H1 (cell line): ENCODE measurements around the gene NELFCD. TPM values are rescaled to one million over a fixed set of nuclear protein-coding genes. Genes with fewer than 3 reads are reported as not detected.

ENCODE experiments used
- CTCF ChIA-PET: fragments of 300-600 bp; sonication (Branson Sonifier 250); formaldehyde crosslinking; loops from one replicate; lab custom pipeline; 2021; ENCODE audit not compliant: partially characterized antibody; lab: Charles Lee
- POLR2A ChIA-PET: fragments of 300-600 bp; sonication (Branson Sonifier 250); formaldehyde crosslinking; loops from one replicate; lab custom pipeline; 2021; ENCODE audit warnings: inconsistent platforms; ENCODE audit not compliant: partially characterized antibody; lab: Charles Lee
- DNase-seq, 2 experiments: peaks; one replicate each; pipeline versions ENCODE4 v3.0.0 to v3.0.0-alpha.2; 2010 to 2022; ENCODE audit warnings: low spot score in 2 of 2, low read depth in 1 of 2, mixed read lengths in 1 of 2
- FAIRE-seq: peaks from 2 replicates; lab custom pipeline; 2011; peaks lifted over from hg19 to GRCh38; lab: Jason Lieb, UNC
- H2AFZ ChIP-seq: 2 replicates; pipeline ENCODE4 v1.8.1; 2012; ENCODE audit warnings: low read length, inconsistent platforms
- H2AK5ac ChIP-seq: 2 replicates; pipeline ENCODE4 v1.6.1; 2013; ENCODE audit warnings: low read depth, low read length
- H2BK120ac ChIP-seq: replicated peaks from 2 replicates; pipeline ENCODE3; 2013; ENCODE audit warnings: low read depth, low read length, inconsistent platforms
- H2BK12ac ChIP-seq: 2 replicates; pipeline ENCODE4 v1.6.1; 2013; ENCODE audit warnings: low read depth, low read length
- H2BK15ac ChIP-seq: 2 replicates; pipeline ENCODE4 v1.6.1; 2013; ENCODE audit warnings: low read length
- H2BK20ac ChIP-seq: 2 replicates; pipeline ENCODE4 v1.6.1; 2013; ENCODE audit warnings: low read length
- H2BK5ac ChIP-seq: 2 replicates; pipeline ENCODE4 v1.6.1; 2013; ENCODE audit warnings: low read depth, low read length
- H3K14ac ChIP-seq: 2 replicates; pipeline ENCODE4 v1.6.1; 2013; ENCODE audit warnings: inconsistent platforms; ENCODE audit not compliant: insufficient read length
- H3K18ac ChIP-seq: 2 replicates; pipeline ENCODE4 v1.6.1; 2013; ENCODE audit warnings: low read length; ENCODE audit errors: extremely low read depth
- H3K23ac ChIP-seq: 2 replicates; pipeline ENCODE4 v1.6.1; 2013; ENCODE audit warnings: inconsistent platforms; ENCODE audit not compliant: insufficient read length
- H3K23me2 ChIP-seq: 2 replicates; pipeline ENCODE4 v1.6.1; 2013; ENCODE audit warnings: low read depth, low read length
- H3K27ac ChIP-seq: 2 replicates; pipeline ENCODE4 v1.6.1; 2011; ENCODE audit warnings: low read depth, low read length, inconsistent platforms
- H3K27me3 ChIP-seq, 4 experiments: replicated peaks in 1 of 4; 1 replicate in 1 of 4; 2 replicates in 3 of 4; pipeline versions ENCODE4 v1.6.1 to v1.8.1; 2011 to 2013; ENCODE audit warnings: low read length in 3 of 4, mild to moderate bottlenecking in 3 of 4, inconsistent platforms in 2 of 4, mixed read lengths in 2 of 4, moderate library complexity in 1 of 4; ENCODE audit not compliant: control insufficient read depth in 3 of 4, insufficient read depth in 3 of 4; ENCODE audit errors: extremely low read depth in 1 of 4
- H3K36me3 ChIP-seq, 4 experiments: 2 replicates each; pipeline versions ENCODE4 v1.6.1 to v1.8.1; 2011 to 2013; ENCODE audit warnings: mild to moderate bottlenecking in 4 of 4, low read length in 3 of 4, moderate library complexity in 2 of 4, control low read depth in 1 of 4, inconsistent platforms in 1 of 4; ENCODE audit not compliant: insufficient read depth in 4 of 4, control insufficient read depth in 2 of 4
- H3K4ac ChIP-seq: replicated peaks from 2 replicates; pipeline ENCODE3; 2013; ENCODE audit warnings: low read length, low read depth, mixed read lengths, inconsistent platforms; ENCODE audit not compliant: insufficient read length
- H3K4me1 ChIP-seq, 4 experiments: replicated peaks in 1 of 4; 1 replicate in 1 of 4; 2 replicates in 3 of 4; pipeline versions ENCODE4 v1.6.1 to v1.8.1; 2011 to 2013; ENCODE audit warnings: low read length in 3 of 4, inconsistent platforms in 2 of 4, mixed read lengths in 1 of 4; ENCODE audit not compliant: insufficient read depth in 4 of 4, control insufficient read depth in 3 of 4
- H3K4me2 ChIP-seq, 2 experiments: 2 replicates each; pipeline versions ENCODE4 v1.6.1 to v1.8.1; 2011 to 2013; ENCODE audit warnings: low read depth in 2 of 2, low read length in 2 of 2, control low read depth in 1 of 2, inconsistent platforms in 1 of 2, mild to moderate bottlenecking in 1 of 2; ENCODE audit not compliant: insufficient read depth in 1 of 2
- H3K4me3 ChIP-seq, 4 experiments: fragments of 200-600, 300-600 bp in 1 of 4; sonication (generic), shearing (Covaris generic), sonication (Bioruptor Twin) in 1 of 4; 2 replicates each; pipeline versions ENCODE4 v1.5.1 to v1.8.1; 2011 to 2016; ENCODE audit warnings: low read length in 4 of 4, low read depth in 3 of 4, control low read depth in 2 of 4, inconsistent platforms in 2 of 4, mild to moderate bottlenecking in 2 of 4, mixed read lengths in 1 of 4, moderate library complexity in 1 of 4; ENCODE audit not compliant: insufficient read depth in 2 of 4; ENCODE audit errors: extremely low read depth in 1 of 4
- H3K56ac ChIP-seq: replicated peaks from 2 replicates; pipeline ENCODE3; 2013; ENCODE audit warnings: low read depth, mild to moderate bottlenecking, mixed read lengths, low read length, inconsistent platforms; ENCODE audit not compliant: insufficient read length
- H3K79me1 ChIP-seq: 2 replicates; pipeline ENCODE4 v1.6.1; 2013; ENCODE audit warnings: low read depth, low read length, control low read depth
- H3K79me2 ChIP-seq, 2 experiments: 2 replicates each; pipeline versions ENCODE4 v1.6.1 to v1.8.1; 2012 to 2013; ENCODE audit warnings: low read length in 2 of 2, mild to moderate bottlenecking in 2 of 2, inconsistent platforms in 1 of 2; ENCODE audit not compliant: insufficient read depth in 2 of 2, control insufficient read depth in 1 of 2
- H3K9ac ChIP-seq, 4 experiments: replicated peaks in 1 of 4; 1 replicate in 1 of 4; 2 replicates in 3 of 4; pipeline versions ENCODE4 v1.6.1 to v1.8.1; 2011 to 2013; ENCODE audit warnings: low read depth in 3 of 4, low read length in 3 of 4, control low read depth in 2 of 4, mild to moderate bottlenecking in 2 of 4, moderate library complexity in 2 of 4, inconsistent platforms in 1 of 4; ENCODE audit errors: extremely low read depth in 1 of 4
- H3K9me3 ChIP-seq, 2 experiments: 2 replicates each; pipeline versions ENCODE4 v1.6.1 to v1.8.1; 2012 to 2013; ENCODE audit warnings: mild to moderate bottlenecking in 2 of 2, moderate library complexity in 2 of 2, control low read depth in 1 of 2, inconsistent platforms in 1 of 2, low read depth in 1 of 2, low read length in 1 of 2, mixed read lengths in 1 of 2; ENCODE audit not compliant: insufficient read depth in 2 of 2
- H4K20me1 ChIP-seq, 2 experiments: replicated peaks in 1 of 2; 2 replicates each; pipeline versions ENCODE3 to v1.8.1; 2011 to 2013; ENCODE audit warnings: inconsistent platforms in 2 of 2, low read length in 2 of 2, mild to moderate bottlenecking in 1 of 2; ENCODE audit not compliant: insufficient read depth in 2 of 2, control insufficient read depth in 1 of 2
- H4K5ac ChIP-seq: 2 replicates; pipeline ENCODE4 v1.6.1; 2013; ENCODE audit warnings: low read length, low read depth, mixed read lengths, inconsistent platforms; ENCODE audit not compliant: insufficient read length
- H4K8ac ChIP-seq: 2 replicates; pipeline ENCODE4 v1.8.0; 2013; ENCODE audit warnings: mild to moderate bottlenecking, moderate library complexity, low read length, inconsistent platforms; ENCODE audit not compliant: insufficient read depth; ENCODE audit errors: extremely low read depth
- H4K91ac ChIP-seq: replicated peaks from 2 replicates; pipeline ENCODE3; 2013; ENCODE audit warnings: low read length, mixed read lengths, inconsistent platforms; ENCODE audit not compliant: insufficient read length
- NANOG ChIP-seq: IDR thresholded peaks from 2 replicates; pipeline ENCODE4 v1.6.1; 2011; ENCODE audit warnings: low read length, low read depth, mild to moderate bottlenecking, inconsistent platforms; ENCODE audit not compliant: insufficient read depth, poor library complexity, severe bottlenecking
- POLR2AphosphoS5 ChIP-seq: IDR thresholded peaks from 2 replicates; pipeline ENCODE4 v1.6.1; 2011; ENCODE audit warnings: low read depth, low read length
- RFX5 ChIP-seq: IDR thresholded peaks from 2 replicates; pipeline ENCODE4 v1.6.1; 2011; ENCODE audit warnings: low read depth, low read length, improper control_type of control experiment, borderline replicate concordance
- TCF12 ChIP-seq: IDR thresholded peaks from 2 replicates; pipeline ENCODE4 v1.6.1; 2011; ENCODE audit warnings: low read depth, mild to moderate bottlenecking, low read length
- WGBS, 2 experiments: shearing (Covaris generic) in 1 of 2; methylation state at CpG; one replicate each; pipeline versions ENCODE4 v1.1.6 to v1.1.7; 2013 to 2015; ENCODE audit warnings: low lambda C conversion rate in 2 of 2, mixed read lengths in 2 of 2, inconsistent platforms in 1 of 2, low coverage in 1 of 2, missing lambda C conversion rate in 1 of 2; ENCODE audit not compliant: insufficient replicate concordance in 2 of 2, insufficient coverage in 1 of 2, insufficient read length in 1 of 2; ENCODE audit errors: extremely low coverage in 1 of 2, missing lambda C conversion rate in 1 of 2; 5-methylcytosine and 5-hydroxymethylcytosine counted together
- polyA plus RNA-seq, 7 experiments: library from polyadenylated mRNA; depleted of rRNA in 3 of 7; stranded (reverse) in 5 of 7; unstranded in 2 of 7; fragments of >200 nt in 5 of 7; fragments of 200-250 nt in 2 of 7; gene quantifications; 1 replicate in 5 of 7; 2 replicates in 1 of 7; 4 replicates in 1 of 7; pipeline versions ENCODE4 v1.2.1 to v1.2.3, GENCODE V29; 2011 to 2013; ENCODE audit warnings: missing spikeins in 2 of 7, mixed read lengths in 2 of 7
- total RNA-seq: library from RNA; stranded (reverse); fragmentation: NEBNext Ultra II Directional; extraction: Animal tissue kit (Norgen Biotek cat#: 25700); gene quantifications from 2 replicates; pipeline ENCODE4 v1.2.1, GENCODE V29; 2021

NELFCD gene
- total and polyA plus RNA-seq, 2 of the 8 experiments (the other 6 are each of a cell fraction or from before 2014, with no cell fraction given), result 35.5 to 59.6 TPM

GRCh38 chr20:59014680-59015389 is 33.8 kb downstream of the NELFCD start:
- Histone ChIP-seq H2BK12ac (no peak overlapping the region), H3K56ac (no peak overlapping the region), H4K8ac (peak overlapping the region; percentile 65; the same call in 1 of the 2 replicates), H3K18ac (no peak overlapping the region), H2BK5ac (no peak overlapping the region), H2AFZ (no peak overlapping the region), H3K27me3 (no peaks in the 10 kb centered on the region; a peak in 3 of 7 replicates), H3K79me1 (no peaks in the 10 kb centered on the region), H3K4me2 (no peak overlapping the region), H4K20me1 (no peaks in the 10 kb centered on the region), H3K9ac (no peak overlapping the region), H2BK20ac (no peak overlapping the region), H3K36me3 (no peaks in the 10 kb centered on the region), H3K14ac (no peak overlapping the region), H3K27ac (no peak overlapping the region), H2AK5ac (no peak overlapping the region), H3K9me3 (no peaks in the 10 kb centered on the region), H3K23ac (no peak overlapping the region), H3K4me1 (peaks cover 0 to 4% (median 0%) of the 10 kb centered on the region in 4 experiments; a peak in 1 of 7 replicates), H3K4ac (no peak overlapping the region), H3K23me2 (no peaks in the 10 kb centered on the region), H4K5ac (no peak overlapping the region), H2BK120ac (no peak overlapping the region), H3K79me2 (no peaks in the 10 kb centered on the region), H2BK15ac (no peak overlapping the region), H3K4me3 (no peak overlapping the region), H4K91ac (no peak overlapping the region)
- DNase-seq (peak in 1 of 2 experiments; percentile 36), FAIRE-seq (no peak)
- WGBS, 2 experiments, result 89% methylated on average over 17 of the region's 17 CpGs; no CpG with 5 or more reads in 1 of the 2 experiments
- TF ChIP-seq POLR2AphosphoS5, result no peak
- no peak for TF ChIP-seq RFX5
- TF ChIP-seq TCF12, result no peak
- TF ChIP-seq NANOG, result no peak
- ChIA-PET POLR2A (interaction anchor here (1.0 kb wide), 2 partner anchors 17 to 33 kb away, joined by 3 to 5 read pairs; partner anchors contain the start of gene ATP5F1E), CTCF (interaction anchor here (0.6 to 1.5 kb wide), 5 partner anchors 17 to 483 kb away, joined by 3 to 4 read pairs (median 4); no protein-coding TSS in a partner anchor)
